ENCODE results near the gene CLOCK. TPM values are rescaled to one million over a fixed set of nuclear protein-coding genes. Genes with fewer than 3 reads are reported as not detected.
A peak's percentile ranks its signal among the peaks of the same experiment; 100 is the strongest.

Gene CLOCK
- total RNA-seq, 1 donor from 2014 or later: 25.5 TPM

GRCh38 chr4:55475394-55476243, 71.1 kb downstream of the CLOCK start:
- DNase-seq: no peak

GRCh38 chr4:55469979-55470378, 76.7 kb downstream of the CLOCK start:
- DNase-seq: no peak

- DNase-seq: no peak
These were observed 78.0 kb downstream of the CLOCK start for GRCh38 chr4:55468724-55469123.

- no peak for DNase-seq
These were observed 80.7 kb downstream of the CLOCK start for GRCh38 chr4:55466001-55466400.

GRCh38 chr4:55458611-55459010, 88.1 kb downstream of the CLOCK start:
- no peak for DNase-seq

GRCh38 chr4:55458164-55458563, 88.5 kb downstream of the CLOCK start:
- no peak for DNase-seq

- DNase-seq: no peak
These were observed 96.1 kb downstream of the CLOCK start for GRCh38 chr4:55450566-55450965.

- peak; percentile 68 for DNase-seq
These were observed 98.9 kb downstream of the CLOCK start for GRCh38 chr4:55447831-55448230.

GRCh38 chr4:55447108-55447708, 99.5 kb downstream of the CLOCK start:
- DNase-seq: no peak

GRCh38 chr4:55446578-55446922, 100.2 kb downstream of the CLOCK start:
- no peak for DNase-seq

- no peak for DNase-seq
These were observed 100.7 kb downstream of the CLOCK start for GRCh38 chr4:55445921-55446577.

- no peak for DNase-seq
These were observed 101.9 kb downstream of the CLOCK start for GRCh38 chr4:55444827-55445226.

GRCh38 chr4:55442541-55442940, 104.2 kb downstream of the CLOCK start:
- DNase-seq: no peak

GRCh38 chr4:55440786-55441185, 105.9 kb downstream of the CLOCK start:
- no peak for DNase-seq

- no peak for DNase-seq
These were observed 107.7 kb downstream of the CLOCK start for GRCh38 chr4:55439023-55439422.

- DNase-seq: no peak
These were observed 108.4 kb downstream of the CLOCK start for GRCh38 chr4:55438314-55438713.

- no peak for DNase-seq
These were observed 108.9 kb downstream of the CLOCK start for GRCh38 chr4:55437823-55438222.

GRCh38 chr4:55437356-55437796, 109.3 kb downstream of the CLOCK start:
- no peak for DNase-seq

- DNase-seq: peak; percentile 7
These were observed 111.4 kb downstream of the CLOCK start for GRCh38 chr4:55435141-55435841.

- no peak for DNase-seq
These were observed 114.9 kb downstream of the CLOCK start for GRCh38 chr4:55431710-55432336.

- peak; percentile 22 for DNase-seq
These were observed 121.9 kb downstream of the CLOCK start for GRCh38 chr4:55424791-55425190.

GRCh38 chr4:55416176-55416575, 130.5 kb downstream of the CLOCK start:
- no peak for DNase-seq
